Raji (cell line): ENCODE data around the gene ATXN7L3.

Source experiments
- POLR2A ChIP-seq: IDR thresholded peaks from 2 replicates; pipeline ENCODE4 v1.6.1; 2011; ENCODE audit warnings: low read depth, low read length, control low read depth; ENCODE audit not compliant: insufficient read depth

The ATXN7L3 gene

GRCh38 chr17:44199553-44200477 lies at the start of gene ATXN7L3:
Gene ATXN7L3, minus strand, starts transcription at chr17:44199884. Its CDS starts 1,814 bp downstream, at chr17:44198070.
- TF ChIP-seq POLR2A: peak; percentile 37

- no peak for TF ChIP-seq POLR2A
These were observed 48.4 kb upstream of the ATXN7L3 start for GRCh38 chr17:44247876-44248736.

- TF ChIP-seq POLR2A: no peak
These were observed 47.8 kb upstream of the ATXN7L3 start for GRCh38 chr17:44247440-44247841.

- no peak for TF ChIP-seq POLR2A
These were observed 41.5 kb upstream of the ATXN7L3 start for GRCh38 chr17:44241106-44241624.

GRCh38 chr17:44236444-44236991 lies 36.8 kb upstream of the ATXN7L3 start:
- TF ChIP-seq POLR2A: no peak

- TF ChIP-seq POLR2A: no peak
These were observed 35.9 kb upstream of the ATXN7L3 start for GRCh38 chr17:44235583-44235936.

- TF ChIP-seq POLR2A: no peak
These were observed 33.9 kb upstream of the ATXN7L3 start for GRCh38 chr17:44233582-44233981.

GRCh38 chr17:44232061-44232460 lies 32.4 kb upstream of the ATXN7L3 start:
- no peak for TF ChIP-seq POLR2A

- TF ChIP-seq POLR2A: no peak
These were observed 30.5 kb upstream of the ATXN7L3 start for GRCh38 chr17:44230140-44230539.

GRCh38 chr17:44229090-44229489 lies 29.4 kb upstream of the ATXN7L3 start:
- no peak for TF ChIP-seq POLR2A

- 0 out of 2 replicates have a peak, but pooled peaks have one; percentile 24 for TF ChIP-seq POLR2A
These were observed 23.9 kb upstream of the ATXN7L3 start for GRCh38 chr17:44223541-44224071.

GRCh38 chr17:44222112-44222869 lies 22.6 kb upstream of the ATXN7L3 start:
- TF ChIP-seq POLR2A: no peak; the same call in 1 of the 2 replicates

GRCh38 chr17:44221862-44222111 lies 22.1 kb upstream of the ATXN7L3 start:
- peak; percentile 40 for TF ChIP-seq POLR2A

- TF ChIP-seq POLR2A: peak; percentile 73
These were observed 21.6 kb upstream of the ATXN7L3 start for GRCh38 chr17:44221084-44221861.
